HepG2 (cell line): ENCODE results near the gene TPGS1. TPM values are rescaled to one million over a fixed set of nuclear protein-coding genes. Genes with fewer than 3 reads are reported as not detected.

Experiments
- AGO1 ChIP-seq: fragments of 200-400 bp; formaldehyde crosslinking; IDR thresholded peaks from 2 replicates; pipeline ENCODE4 v1.6.1; 2017; ENCODE audit warnings: mild to moderate bottlenecking, low read depth, low read length, moderate library complexity; ENCODE audit not compliant: poor library complexity, severe bottlenecking
- ARNTL ChIP-seq: sonication (generic); formaldehyde crosslinking; IDR thresholded peaks from 2 replicates; pipeline ENCODE4 v1.4.0; 2020; ENCODE audit warnings: mild to moderate bottlenecking, missing genetic modification reagents
- BRD4 ChIP-seq: sonication (generic); formaldehyde crosslinking; IDR thresholded peaks from 2 replicates; pipeline ENCODE4 v1.4.0; 2020; ENCODE audit warnings: missing genetic modification reagents
- CREB1 ChIP-seq, 2 experiments: fragments of 450-650 bp in 1 of 2; IDR thresholded peaks; 2 replicates each; pipeline ENCODE4 v1.6.1; 2016 to 2017; ENCODE audit warnings: control low read depth in 1 of 2, mild to moderate bottlenecking in 1 of 2, missing compliant biosample characterization in 1 of 2, missing genetic modification characterization in 1 of 2
- DR1 ChIP-seq: sonication (generic); formaldehyde crosslinking; IDR thresholded peaks from 2 replicates; pipeline ENCODE4 v1.8.0; 2021; ENCODE audit warnings: mild to moderate bottlenecking, missing genetic modification reagents, inconsistent platforms
- NFYB ChIP-seq: sonication (generic); formaldehyde crosslinking; IDR thresholded peaks from 2 replicates; pipeline ENCODE4 v1.4.0; 2020; ENCODE audit warnings: missing genetic modification reagents
- PHF5A ChIP-seq: IDR thresholded peaks from one replicate; pipeline ENCODE4 v1.6.1; 2018; ENCODE audit warnings: low read depth, missing genetic modification reagents; ENCODE audit not compliant: unreplicated experiment
- SSRP1 ChIP-seq: IDR thresholded peaks from 2 replicates; pipeline ENCODE4 v1.6.1; 2016; ENCODE audit warnings: control low read depth
- STAT5B ChIP-seq: sonication (generic); formaldehyde crosslinking; IDR thresholded peaks from 2 replicates; pipeline ENCODE4 v1.4.0; 2020; ENCODE audit warnings: missing genetic modification reagents
- THAP11 ChIP-seq: IDR thresholded peaks from 2 replicates; pipeline ENCODE4 v1.6.1; 2016; ENCODE audit warnings: missing biosample characterization, missing genetic modification reagents
- ZNF263 ChIP-seq: sonication (generic); formaldehyde crosslinking; IDR thresholded peaks from 2 replicates; pipeline ENCODE4 v1.4.0; 2020; ENCODE audit warnings: missing genetic modification reagents
- ZNF326 ChIP-seq: sonication (generic); formaldehyde crosslinking; IDR thresholded peaks from 2 replicates; pipeline ENCODE4 v1.4.0; 2020; ENCODE audit warnings: missing genetic modification reagents, borderline replicate concordance
- ZNF335 ChIP-seq: sonication (generic); formaldehyde crosslinking; IDR thresholded peaks from 2 replicates; pipeline ENCODE4 v1.4.0; 2020; ENCODE audit warnings: missing genetic modification reagents
- ZNF589 ChIP-seq: sonication (generic); formaldehyde crosslinking; conservative IDR thresholded peaks from 2 replicates; pipeline ENCODE4 v1.8.0; 2022; ENCODE audit warnings: mild to moderate bottlenecking, moderate library complexity, missing genetic modification reagents
- ZNF761 ChIP-seq: sonication (generic); formaldehyde crosslinking; conservative IDR thresholded peaks from 2 replicates; pipeline ENCODE4 v1.4.0; 2020; ENCODE audit warnings: mild to moderate bottlenecking, missing genetic modification reagents
- ZSCAN31 ChIP-seq: sonication (generic); formaldehyde crosslinking; IDR thresholded peaks from 2 replicates; pipeline ENCODE4 v1.5.0; 2020; ENCODE audit warnings: low read depth, mild to moderate bottlenecking, missing genetic modification reagents
- polyA plus RNA-seq, 8 experiments: library from polyadenylated mRNA; depleted of rRNA in 3 of 8; stranded (reverse) in 7 of 8; unstranded in 1 of 8; fragments of >200 nt; fragmentation: Illumina TruSeq in 4 of 8; extraction: Trizol in 4 of 8; gene quantifications; 2 replicates each; pipeline versions ENCODE4 v1.2.1 to v1.2.3, GENCODE V29; 2011 to 2016; ENCODE audit warnings: low read depth in 4 of 8, missing spikeins in 1 of 8, mixed read lengths in 1 of 8; ENCODE audit not compliant: insufficient read depth in 1 of 8
- total RNA-seq, 5 experiments: library from RNA; depleted of rRNA; stranded (reverse); fragments of >200 nt; fragmentation: Illumina TruSeq; extraction: Trizol; gene quantifications; 2 replicates each; pipeline ENCODE4 v1.2.3, GENCODE V29; 2016; ENCODE audit warnings: low read depth in 1 of 5
- TF ChIP-seq, protein P1 (sequence below): sonication (generic); formaldehyde crosslinking; IDR thresholded peaks from 2 replicates; pipeline ENCODE4 v1.4.0; 2020; ENCODE audit warnings: missing genetic modification reagents
- TF ChIP-seq, protein P2 (sequence below): sonication (generic); formaldehyde crosslinking; IDR thresholded peaks from 2 replicates; pipeline ENCODE4 v1.5.1; 2020; ENCODE audit warnings: missing genetic modification reagents, mild to moderate bottlenecking, borderline replicate concordance
- TF ChIP-seq, protein P3 (sequence below): sonication (generic); formaldehyde crosslinking; IDR thresholded peaks from 2 replicates; pipeline ENCODE4 v1.4.0; 2020; ENCODE audit warnings: missing genetic modification reagents
- TF ChIP-seq, protein P4 (sequence below): sonication (generic); formaldehyde crosslinking; IDR thresholded peaks from 2 replicates; pipeline ENCODE4 v1.4.0; 2020; ENCODE audit warnings: missing genetic modification reagents; ENCODE audit errors: not compliant biosample characterization
- TF ChIP-seq, protein P5 (sequence below): sonication (generic); formaldehyde crosslinking; IDR thresholded peaks from 2 replicates; pipeline ENCODE4 v1.5.0; 2020; ENCODE audit warnings: missing genetic modification reagents, mild to moderate bottlenecking, borderline replicate concordance

The TPGS1 gene
- total and polyA plus RNA-seq, 2 of the 13 experiments (the other 11 are each of a cell fraction or from before 2014, with no cell fraction given): 1.1 to 6.2 TPM

DNA sequence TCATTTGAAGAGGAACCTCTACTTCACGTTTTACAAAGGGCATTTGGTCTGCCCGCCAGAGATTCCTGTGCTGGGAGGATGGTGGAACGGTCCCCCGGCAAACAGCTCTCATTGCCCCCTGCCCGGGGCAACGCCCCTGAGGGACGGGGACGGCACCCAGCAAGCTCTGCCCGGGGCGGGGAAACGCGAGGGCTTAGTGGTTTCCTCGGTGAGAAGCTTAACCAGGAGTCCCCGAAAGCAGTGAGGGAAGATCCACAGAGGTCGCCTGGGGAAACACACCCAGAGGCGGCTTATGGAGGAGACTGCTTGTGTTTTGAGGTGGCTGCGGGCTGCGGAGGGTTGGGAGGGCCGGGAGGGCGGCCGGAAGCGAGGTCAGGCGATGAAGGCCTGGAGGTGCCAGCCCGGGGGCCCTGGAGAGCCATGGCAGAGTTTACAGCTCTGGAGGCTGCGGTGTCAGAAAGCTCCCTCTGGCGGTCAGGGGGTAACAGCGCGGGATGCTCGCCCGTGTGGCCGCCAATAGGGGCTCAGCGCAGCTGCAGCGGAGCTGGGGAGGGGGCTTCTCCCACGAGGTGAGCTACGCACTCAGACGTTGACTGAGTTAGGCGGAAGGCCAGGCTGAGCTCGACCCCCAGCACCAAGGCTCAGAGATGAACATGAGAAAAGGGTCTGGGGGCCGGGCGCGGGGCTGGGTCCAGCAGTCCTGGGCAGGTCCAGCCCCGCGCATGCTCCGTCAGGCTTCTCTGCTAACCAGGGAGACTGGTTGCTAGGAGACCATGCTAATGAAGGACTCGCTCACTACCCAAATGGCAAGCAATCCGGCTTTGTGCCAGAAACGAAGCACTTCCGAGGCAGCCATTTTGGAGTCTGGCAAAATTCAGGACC, 652 bp upstream of the TPGS1 start (continued):
- TF ChIP-seq, protein P1, sequence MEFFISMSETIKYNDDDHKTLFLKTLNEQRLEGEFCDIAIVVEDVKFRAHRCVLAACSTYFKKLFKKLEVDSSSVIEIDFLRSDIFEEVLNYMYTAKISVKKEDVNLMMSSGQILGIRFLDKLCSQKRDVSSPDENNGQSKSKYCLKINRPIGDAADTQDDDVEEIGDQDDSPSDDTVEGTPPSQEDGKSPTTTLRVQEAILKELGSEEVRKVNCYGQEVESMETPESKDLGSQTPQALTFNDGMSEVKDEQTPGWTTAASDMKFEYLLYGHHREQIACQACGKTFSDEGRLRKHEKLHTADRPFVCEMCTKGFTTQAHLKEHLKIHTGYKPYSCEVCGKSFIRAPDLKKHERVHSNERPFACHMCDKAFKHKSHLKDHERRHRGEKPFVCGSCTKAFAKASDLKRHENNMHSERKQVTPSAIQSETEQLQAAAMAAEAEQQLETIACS (CRISPR knock-in tag): no peak
- TF ChIP-seq, protein P2, sequence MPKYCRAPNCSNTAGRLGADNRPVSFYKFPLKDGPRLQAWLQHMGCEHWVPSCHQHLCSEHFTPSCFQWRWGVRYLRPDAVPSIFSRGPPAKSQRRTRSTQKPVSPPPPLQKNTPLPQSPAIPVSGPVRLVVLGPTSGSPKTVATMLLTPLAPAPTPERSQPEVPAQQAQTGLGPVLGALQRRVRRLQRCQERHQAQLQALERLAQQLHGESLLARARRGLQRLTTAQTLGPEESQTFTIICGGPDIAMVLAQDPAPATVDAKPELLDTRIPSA (CRISPR knock-in tag): no peak
- no peak for TF ChIP-seq PHF5A (CRISPR knock-in tag)
- TF ChIP-seq ZNF589 (CRISPR knock-in tag): no peak
- TF ChIP-seq, protein P3, sequence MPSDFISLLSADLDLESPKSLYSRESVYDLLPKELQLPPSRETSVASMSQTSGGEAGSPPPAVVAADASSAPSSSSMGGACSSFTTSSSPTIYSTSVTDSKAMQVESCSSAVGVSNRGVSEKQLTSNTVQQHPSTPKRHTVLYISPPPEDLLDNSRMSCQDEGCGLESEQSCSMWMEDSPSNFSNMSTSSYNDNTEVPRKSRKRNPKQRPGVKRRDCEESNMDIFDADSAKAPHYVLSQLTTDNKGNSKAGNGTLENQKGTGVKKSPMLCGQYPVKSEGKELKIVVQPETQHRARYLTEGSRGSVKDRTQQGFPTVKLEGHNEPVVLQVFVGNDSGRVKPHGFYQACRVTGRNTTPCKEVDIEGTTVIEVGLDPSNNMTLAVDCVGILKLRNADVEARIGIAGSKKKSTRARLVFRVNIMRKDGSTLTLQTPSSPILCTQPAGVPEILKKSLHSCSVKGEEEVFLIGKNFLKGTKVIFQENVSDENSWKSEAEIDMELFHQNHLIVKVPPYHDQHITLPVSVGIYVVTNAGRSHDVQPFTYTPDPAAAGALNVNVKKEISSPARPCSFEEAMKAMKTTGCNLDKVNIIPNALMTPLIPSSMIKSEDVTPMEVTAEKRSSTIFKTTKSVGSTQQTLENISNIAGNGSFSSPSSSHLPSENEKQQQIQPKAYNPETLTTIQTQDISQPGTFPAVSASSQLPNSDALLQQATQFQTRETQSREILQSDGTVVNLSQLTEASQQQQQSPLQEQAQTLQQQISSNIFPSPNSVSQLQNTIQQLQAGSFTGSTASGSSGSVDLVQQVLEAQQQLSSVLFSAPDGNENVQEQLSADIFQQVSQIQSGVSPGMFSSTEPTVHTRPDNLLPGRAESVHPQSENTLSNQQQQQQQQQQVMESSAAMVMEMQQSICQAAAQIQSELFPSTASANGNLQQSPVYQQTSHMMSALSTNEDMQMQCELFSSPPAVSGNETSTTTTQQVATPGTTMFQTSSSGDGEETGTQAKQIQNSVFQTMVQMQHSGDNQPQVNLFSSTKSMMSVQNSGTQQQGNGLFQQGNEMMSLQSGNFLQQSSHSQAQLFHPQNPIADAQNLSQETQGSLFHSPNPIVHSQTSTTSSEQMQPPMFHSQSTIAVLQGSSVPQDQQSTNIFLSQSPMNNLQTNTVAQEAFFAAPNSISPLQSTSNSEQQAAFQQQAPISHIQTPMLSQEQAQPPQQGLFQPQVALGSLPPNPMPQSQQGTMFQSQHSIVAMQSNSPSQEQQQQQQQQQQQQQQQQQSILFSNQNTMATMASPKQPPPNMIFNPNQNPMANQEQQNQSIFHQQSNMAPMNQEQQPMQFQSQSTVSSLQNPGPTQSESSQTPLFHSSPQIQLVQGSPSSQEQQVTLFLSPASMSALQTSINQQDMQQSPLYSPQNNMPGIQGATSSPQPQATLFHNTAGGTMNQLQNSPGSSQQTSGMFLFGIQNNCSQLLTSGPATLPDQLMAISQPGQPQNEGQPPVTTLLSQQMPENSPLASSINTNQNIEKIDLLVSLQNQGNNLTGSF (CRISPR knock-in tag): no peak
- no peak; the same call in 1 of the 2 replicates for TF ChIP-seq DR1 (CRISPR knock-in tag)
- no peak for TF ChIP-seq ARNTL (CRISPR knock-in tag)
- TF ChIP-seq STAT5B (CRISPR knock-in tag): no peak
- no peak for TF ChIP-seq AGO1
- no peak for TF ChIP-seq SSRP1 (CRISPR knock-in tag)
- TF ChIP-seq ZSCAN31 (CRISPR knock-in tag): 0 out of 2 replicates have a peak, but pooled peaks have one; percentile 48
- TF ChIP-seq ZNF335 (CRISPR knock-in tag): peak; percentile 38; the same call in 1 of the 2 replicates
- TF ChIP-seq ZNF761 (CRISPR knock-in tag): no peak; the same call in 1 of the 2 replicates
- TF ChIP-seq BRD4 (CRISPR knock-in tag): no peak
- TF ChIP-seq, protein P4, sequence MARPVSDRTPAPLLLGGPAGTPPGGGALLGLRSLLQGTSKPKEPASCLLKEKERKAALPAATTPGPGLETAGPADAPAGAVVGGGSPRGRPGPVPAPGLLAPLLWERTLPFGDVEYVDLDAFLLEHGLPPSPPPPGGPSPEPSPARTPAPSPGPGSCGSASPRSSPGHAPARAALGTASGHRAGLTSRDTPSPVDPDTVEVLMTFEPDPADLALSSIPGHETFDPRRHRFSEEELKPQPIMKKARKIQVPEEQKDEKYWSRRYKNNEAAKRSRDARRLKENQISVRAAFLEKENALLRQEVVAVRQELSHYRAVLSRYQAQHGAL (CRISPR knock-in tag): no peak
- TF ChIP-seq THAP11 (CRISPR knock-in tag): no peak
- TF ChIP-seq, protein P5, sequence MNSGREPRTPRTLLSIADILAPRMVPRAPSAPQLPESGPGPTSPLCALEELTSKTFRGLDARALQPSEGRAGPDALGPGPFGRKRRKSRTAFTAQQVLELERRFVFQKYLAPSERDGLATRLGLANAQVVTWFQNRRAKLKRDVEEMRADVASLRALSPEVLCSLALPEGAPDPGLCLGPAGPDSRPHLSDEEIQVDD: no peak
- TF ChIP-seq ZNF326 (CRISPR knock-in tag): no peak
- no peak for TF ChIP-seq ZNF263
- no peak; the same call in 1 of the 2 replicates for TF ChIP-seq NFYB (CRISPR knock-in tag)
- TF ChIP-seq CREB1 (IDR thresholded peaks at IDR 0.05): no peak; the same call in 1 of the 2 replicates
- TF ChIP-seq CREB1 (CRISPR knock-in tag; IDR thresholded peaks at IDR 0.05): no peak
